WTC11 (cell line): Measurements from ENCODE around the gene HOXB3. TPM values are rescaled to one million over a fixed set of nuclear protein-coding genes. Genes with fewer than 3 reads are reported as not detected.

ENCODE experiments used
- ATAC-seq: fragments of 200-7000 bp; cut with Tn5 transposase; 2 replicates; pipeline ENCODE4 v1.10.0; 2021; ENCODE audit warnings: mild to moderate bottlenecking, moderate library complexity
- CTCF ChIA-PET: fragments of 300-600 bp; sonication (Branson Sonifier 250); formaldehyde crosslinking; loops from one replicate; lab custom pipeline; 2021; ENCODE audit warnings: antibody characterized with exemption; lab: Charles Lee
- POLR2A ChIA-PET: fragments of 350-600 bp; sonication (Branson Sonifier 250); formaldehyde crosslinking; loops from one replicate; lab custom pipeline; 2021; ENCODE audit warnings: antibody characterized with exemption; lab: Charles Lee
- DNase-seq: peaks from one replicate; pipeline ENCODE4 v3.0.0; 2021; ENCODE audit warnings: low spot score
- H3K27ac Mint-ChIP-seq: 2 replicates; pipeline ENCODE4 v1.8.0; 2021; ENCODE audit warnings: mixed read lengths
- H3K27me3 Mint-ChIP-seq: 2 replicates; pipeline ENCODE4 v1.8.0; 2021; ENCODE audit warnings: low read depth, mild to moderate bottlenecking, moderate library complexity, mixed read lengths
- H3K36me3 Mint-ChIP-seq: 2 replicates; pipeline ENCODE4 v1.8.0; 2021; ENCODE audit warnings: mixed read lengths
- H3K4me1 Mint-ChIP-seq: 2 replicates; pipeline ENCODE4 v1.8.0; 2022; ENCODE audit warnings: mixed read lengths
- H3K4me3 Mint-ChIP-seq: 2 replicates; pipeline ENCODE4 v1.8.0; 2021; ENCODE audit warnings: mild to moderate bottlenecking, moderate library complexity, mixed read lengths
- H3K9me3 Mint-ChIP-seq: 2 replicates; pipeline ENCODE4 v1.8.0; 2021; ENCODE audit warnings: mixed read lengths
- CBFB ChIP-seq: sonication (generic); formaldehyde crosslinking; IDR thresholded peaks from 2 replicates; pipeline ENCODE4 v1.8.1; 2022; ENCODE audit warnings: mild to moderate bottlenecking, low read depth, missing genetic modification reagents
- CREB1 ChIP-seq: sonication (generic); formaldehyde crosslinking; IDR thresholded peaks from 2 replicates; pipeline ENCODE4 v1.8.0; 2023; ENCODE audit warnings: mild to moderate bottlenecking, missing genetic modification reagents
- ESRRA ChIP-seq: sonication (generic); formaldehyde crosslinking; IDR thresholded peaks from 2 replicates; pipeline ENCODE4 v1.8.1; 2022; ENCODE audit warnings: mild to moderate bottlenecking, missing genetic modification reagents, borderline replicate concordance
- GABPB1 ChIP-seq: sonication (generic); formaldehyde crosslinking; IDR thresholded peaks from 2 replicates; pipeline ENCODE4 v1.8.1; 2023; ENCODE audit warnings: mild to moderate bottlenecking, missing genetic modification reagents
- KAT7 ChIP-seq: sonication (generic); formaldehyde crosslinking; IDR thresholded peaks from 2 replicates; pipeline ENCODE4 v1.8.1; 2023; ENCODE audit warnings: missing genetic modification reagents, mild to moderate bottlenecking, borderline replicate concordance
- PRRX2 ChIP-seq: fragments of 250-450 bp; sonication (Bioruptor Pico); IDR thresholded peaks from 2 replicates; pipeline ENCODE4 v1.8.0; 2021; ENCODE audit warnings: mild to moderate bottlenecking
- RORB ChIP-seq: fragments of 250-450 bp; sonication (Bioruptor Pico); IDR thresholded peaks from 2 replicates; pipeline ENCODE4 v1.9.0; 2021; ENCODE audit warnings: mild to moderate bottlenecking
- ZBTB21 ChIP-seq: sonication (generic); formaldehyde crosslinking; IDR thresholded peaks from 2 replicates; pipeline ENCODE4 v1.8.1; 2023; ENCODE audit warnings: mild to moderate bottlenecking, missing genetic modification reagents, borderline replicate concordance
- ZNF121 ChIP-seq: sonication (generic); formaldehyde crosslinking; IDR thresholded peaks from 2 replicates; pipeline ENCODE4 v1.8.0; 2023; ENCODE audit warnings: missing genetic modification reagents
- ZNF423 ChIP-seq: fragments of 250-450 bp; sonication (Bioruptor Pico); IDR thresholded peaks from 2 replicates; pipeline ENCODE4 v2.1.2; 2022; ENCODE audit warnings: mild to moderate bottlenecking, moderate library complexity
- total RNA-seq: library from RNA; stranded (reverse); gene quantifications from 3 replicates; pipeline ENCODE4 v1.2.3, GENCODE V29; 2021
- TF ChIP-seq, protein P1 (sequence below): sonication (generic); formaldehyde crosslinking; IDR thresholded peaks from 2 replicates; pipeline ENCODE4 v1.8.0; 2023; ENCODE audit warnings: missing genetic modification reagents, mild to moderate bottlenecking, borderline replicate concordance
- TF ChIP-seq, protein P2 (sequence below): sonication (generic); formaldehyde crosslinking; IDR thresholded peaks from 2 replicates; pipeline ENCODE4 v1.8.0; 2023; ENCODE audit warnings: mild to moderate bottlenecking, missing genetic modification reagents
- TF ChIP-seq, protein P3 (sequence below): fragments of 250-450 bp; sonication (Bioruptor Pico); IDR thresholded peaks from 2 replicates; pipeline ENCODE4 v1.9.0; 2021; ENCODE audit warnings: moderate library complexity, mild to moderate bottlenecking, inconsistent platforms, borderline replicate concordance
- TF ChIP-seq, protein P4 (sequence below): fragments of 250-450 bp; sonication (Bioruptor Pico); IDR thresholded peaks from 2 replicates; pipeline ENCODE4 v1.9.0; 2021; ENCODE audit warnings: mild to moderate bottlenecking
- TF ChIP-seq, protein P5 (sequence below): sonication (generic); formaldehyde crosslinking; IDR thresholded peaks from 2 replicates; pipeline ENCODE4 v1.8.1; 2023; ENCODE audit warnings: mild to moderate bottlenecking, missing genetic modification reagents
- TF ChIP-seq, protein P6 (sequence below): sonication (generic); formaldehyde crosslinking; IDR thresholded peaks from 2 replicates; pipeline ENCODE4 v1.8.0; 2023; ENCODE audit warnings: missing genetic modification reagents

Gene HOXB3
- total RNA-seq, 1 experiment from 2014 or later, result 0.09 TPM

DNA sequence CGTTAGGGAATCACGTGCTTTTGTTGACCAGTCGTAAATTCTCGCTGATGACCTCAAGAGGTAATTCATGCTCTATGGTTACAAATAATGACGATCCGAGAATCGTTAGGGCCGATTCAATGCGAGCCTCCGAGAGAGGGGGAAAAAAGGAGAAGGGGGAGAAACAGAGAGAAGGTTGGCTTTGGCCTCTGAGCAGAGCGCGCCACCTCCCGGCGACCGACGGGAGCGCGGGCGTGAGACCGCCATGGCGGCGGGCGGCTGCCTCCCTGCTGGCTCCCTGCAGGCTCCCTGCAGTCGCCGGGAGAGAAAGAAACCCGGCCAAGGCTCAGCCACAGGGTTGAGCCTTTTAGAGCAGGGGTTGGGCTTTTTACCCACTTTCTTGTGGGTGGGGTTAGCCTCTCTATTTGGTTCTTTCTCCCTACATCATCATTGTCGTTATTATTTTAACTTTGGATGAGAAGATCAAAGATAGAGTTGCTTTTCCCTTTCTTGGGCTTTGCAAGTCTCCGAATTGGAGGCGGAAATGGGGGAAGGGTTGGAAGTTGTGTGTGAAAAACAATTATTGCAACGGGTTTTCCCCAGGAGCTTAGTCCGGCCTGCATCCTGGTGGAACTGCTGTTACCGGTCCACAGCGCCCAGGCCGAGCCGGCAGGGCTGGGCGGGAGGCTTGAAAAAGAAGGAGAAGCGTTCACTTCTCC lies 3.9 kb upstream of the HOXB3 start (continued):
- TF ChIP-seq, protein P1, sequence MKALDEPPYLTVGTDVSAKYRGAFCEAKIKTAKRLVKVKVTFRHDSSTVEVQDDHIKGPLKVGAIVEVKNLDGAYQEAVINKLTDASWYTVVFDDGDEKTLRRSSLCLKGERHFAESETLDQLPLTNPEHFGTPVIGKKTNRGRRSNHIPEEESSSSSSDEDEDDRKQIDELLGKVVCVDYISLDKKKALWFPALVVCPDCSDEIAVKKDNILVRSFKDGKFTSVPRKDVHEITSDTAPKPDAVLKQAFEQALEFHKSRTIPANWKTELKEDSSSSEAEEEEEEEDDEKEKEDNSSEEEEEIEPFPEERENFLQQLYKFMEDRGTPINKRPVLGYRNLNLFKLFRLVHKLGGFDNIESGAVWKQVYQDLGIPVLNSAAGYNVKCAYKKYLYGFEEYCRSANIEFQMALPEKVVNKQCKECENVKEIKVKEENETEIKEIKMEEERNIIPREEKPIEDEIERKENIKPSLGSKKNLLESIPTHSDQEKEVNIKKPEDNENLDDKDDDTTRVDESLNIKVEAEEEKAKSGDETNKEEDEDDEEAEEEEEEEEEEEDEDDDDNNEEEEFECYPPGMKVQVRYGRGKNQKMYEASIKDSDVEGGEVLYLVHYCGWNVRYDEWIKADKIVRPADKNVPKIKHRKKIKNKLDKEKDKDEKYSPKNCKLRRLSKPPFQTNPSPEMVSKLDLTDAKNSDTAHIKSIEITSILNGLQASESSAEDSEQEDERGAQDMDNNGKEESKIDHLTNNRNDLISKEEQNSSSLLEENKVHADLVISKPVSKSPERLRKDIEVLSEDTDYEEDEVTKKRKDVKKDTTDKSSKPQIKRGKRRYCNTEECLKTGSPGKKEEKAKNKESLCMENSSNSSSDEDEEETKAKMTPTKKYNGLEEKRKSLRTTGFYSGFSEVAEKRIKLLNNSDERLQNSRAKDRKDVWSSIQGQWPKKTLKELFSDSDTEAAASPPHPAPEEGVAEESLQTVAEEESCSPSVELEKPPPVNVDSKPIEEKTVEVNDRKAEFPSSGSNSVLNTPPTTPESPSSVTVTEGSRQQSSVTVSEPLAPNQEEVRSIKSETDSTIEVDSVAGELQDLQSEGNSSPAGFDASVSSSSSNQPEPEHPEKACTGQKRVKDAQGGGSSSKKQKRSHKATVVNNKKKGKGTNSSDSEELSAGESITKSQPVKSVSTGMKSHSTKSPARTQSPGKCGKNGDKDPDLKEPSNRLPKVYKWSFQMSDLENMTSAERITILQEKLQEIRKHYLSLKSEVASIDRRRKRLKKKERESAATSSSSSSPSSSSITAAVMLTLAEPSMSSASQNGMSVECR, result no peak

DNA sequence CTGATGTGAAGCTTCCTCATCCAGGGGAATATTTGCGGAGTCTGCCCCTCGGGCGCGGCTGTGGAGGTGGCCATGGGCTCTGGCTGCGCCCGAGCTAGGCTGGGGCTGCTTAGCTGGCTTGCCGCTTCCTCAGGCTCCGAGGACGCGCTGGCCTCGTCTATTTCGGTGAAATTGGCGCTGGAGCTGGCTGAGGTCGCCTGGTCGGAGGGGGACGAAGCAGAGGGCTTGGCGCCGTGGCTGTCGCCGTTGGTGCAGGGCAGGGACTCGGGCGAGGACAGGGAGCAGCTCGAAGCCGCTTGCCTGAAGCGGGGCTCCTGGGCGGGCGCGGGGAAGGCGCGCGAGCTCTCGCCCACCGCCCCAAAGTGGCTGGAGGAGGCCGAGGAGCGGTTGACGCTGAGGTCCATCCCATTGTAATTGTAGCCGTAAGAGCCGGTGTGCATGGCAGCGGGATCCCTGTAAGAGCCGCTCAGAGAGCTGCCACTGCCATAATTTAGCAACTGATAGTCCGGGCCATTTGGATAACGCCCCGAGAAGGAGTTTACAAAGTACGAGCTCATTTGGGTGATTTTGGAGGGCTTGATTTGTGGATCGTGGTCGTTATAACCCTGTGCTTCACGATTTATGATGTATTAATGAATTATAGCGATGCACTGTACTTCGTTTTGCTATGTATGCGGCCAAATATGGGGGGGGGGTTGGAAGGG lies 3.2 kb upstream of the HOXB3 start, which contains the start of gene HOXB5:
TSS of gene HOXB5 (minus strand) at position 654 of the 704 bp plus-strand sequence. CDS start at position 557, 97 bp downstream.
- Mint-ChIP-seq H3K4me1 (peaks cover 55% of the 10 kb centered on the region), H3K27me3 (peaks cover 100% of the 10 kb centered on the region; the same call in 1 of the 2 replicates), H3K9me3 (no peaks in the 10 kb centered on the region)
- DNase-seq, result no peak
- CTCF ChIA-PET, result interaction anchor here (0.6 to 2.5 kb wide), 34 partner anchors 9 to 377 kb away, joined by 3 to 15 read pairs (median 5); partner anchors contain the start of genes HOXB7 and HOXB8
- no peak for TF ChIP-seq GABPB1 (CRISPR knock-in tag)
- TF ChIP-seq, all 79 proteins: peak for 0
- POLR2A ChIA-PET, result interaction anchor here (1.0 kb wide), 1 partner anchor 215 kb away, joined by 3 read pairs; no protein-coding TSS in a partner anchor
- ATAC-seq, result no peak; the same call in 1 of the 2 replicates
- peak within 1 kb of the TSS; percentile 50 for H3K4me3 Mint-ChIP-seq
- peaks cover 2% of the 10 kb centered on the region; the same call in 1 of the 2 replicates for H3K36me3 Mint-ChIP-seq
- no peak within 1 kb of the TSS for H3K27ac Mint-ChIP-seq

DNA sequence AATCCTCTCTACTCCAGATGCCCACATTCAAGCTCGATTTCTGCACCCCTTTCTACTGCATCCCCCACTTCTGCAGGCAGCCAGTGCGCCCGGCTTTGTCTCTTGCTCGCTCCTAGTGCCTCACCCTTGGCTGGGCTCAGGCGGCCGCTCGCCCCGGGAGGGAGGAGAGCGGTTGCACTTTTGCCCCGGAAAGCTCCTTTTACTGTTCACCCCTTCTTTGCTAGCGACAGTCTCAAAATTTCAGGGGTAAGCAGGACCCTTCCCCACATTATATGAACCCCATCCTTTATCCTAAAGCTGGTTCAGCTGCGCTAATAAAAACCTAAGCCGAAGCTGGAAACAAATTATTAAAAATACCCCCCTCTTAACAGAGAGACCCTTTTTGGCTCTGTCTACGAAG lies 2.5 kb upstream of the HOXB3 start:
- no peak overlapping the region for H3K27ac Mint-ChIP-seq
- H3K27me3 Mint-ChIP-seq, result peaks cover 100% of the 10 kb centered on the region; the same call in 1 of the 2 replicates
- ATAC-seq (no peak), DNase-seq (no peak)
- ChIA-PET POLR2A (interaction anchor here (1.0 kb wide), 1 partner anchor 214 kb away, joined by 3 read pairs; no protein-coding TSS in a partner anchor), CTCF (interaction anchor here (0.7 to 2.5 kb wide), 31 partner anchors 8 to 377 kb away, joined by 3 to 15 read pairs (median 5); partner anchors contain the start of genes HOXB7 and HOXB8)
- H3K4me3 Mint-ChIP-seq, result no peak overlapping the region
- H3K9me3 Mint-ChIP-seq, result no peaks in the 10 kb centered on the region
- H3K4me1 Mint-ChIP-seq, result peaks cover 49% of the 10 kb centered on the region
- TF ChIP-seq CBFB (CRISPR knock-in tag) (no peak), ZNF423 (CRISPR knock-in tag) (no peak), KAT7 (no peak), ZBTB21 (CRISPR knock-in tag) (no peak), RORB (no peak), ZNF121 (no peak), PRRX2 (CRISPR knock-in tag) (no peak), CREB1 (CRISPR knock-in tag) (no peak), ESRRA (no peak)
- TF ChIP-seq, protein P2, sequence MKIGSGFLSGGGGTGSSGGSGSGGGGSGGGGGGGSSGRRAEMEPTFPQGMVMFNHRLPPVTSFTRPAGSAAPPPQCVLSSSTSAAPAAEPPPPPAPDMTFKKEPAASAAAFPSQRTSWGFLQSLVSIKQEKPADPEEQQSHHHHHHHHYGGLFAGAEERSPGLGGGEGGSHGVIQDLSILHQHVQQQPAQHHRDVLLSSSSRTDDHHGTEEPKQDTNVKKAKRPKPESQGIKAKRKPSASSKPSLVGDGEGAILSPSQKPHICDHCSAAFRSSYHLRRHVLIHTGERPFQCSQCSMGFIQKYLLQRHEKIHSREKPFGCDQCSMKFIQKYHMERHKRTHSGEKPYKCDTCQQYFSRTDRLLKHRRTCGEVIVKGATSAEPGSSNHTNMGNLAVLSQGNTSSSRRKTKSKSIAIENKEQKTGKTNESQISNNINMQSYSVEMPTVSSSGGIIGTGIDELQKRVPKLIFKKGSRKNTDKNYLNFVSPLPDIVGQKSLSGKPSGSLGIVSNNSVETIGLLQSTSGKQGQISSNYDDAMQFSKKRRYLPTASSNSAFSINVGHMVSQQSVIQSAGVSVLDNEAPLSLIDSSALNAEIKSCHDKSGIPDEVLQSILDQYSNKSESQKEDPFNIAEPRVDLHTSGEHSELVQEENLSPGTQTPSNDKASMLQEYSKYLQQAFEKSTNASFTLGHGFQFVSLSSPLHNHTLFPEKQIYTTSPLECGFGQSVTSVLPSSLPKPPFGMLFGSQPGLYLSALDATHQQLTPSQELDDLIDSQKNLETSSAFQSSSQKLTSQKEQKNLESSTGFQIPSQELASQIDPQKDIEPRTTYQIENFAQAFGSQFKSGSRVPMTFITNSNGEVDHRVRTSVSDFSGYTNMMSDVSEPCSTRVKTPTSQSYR (CRISPR knock-in tag), result no peak
- TF ChIP-seq, protein P3, sequence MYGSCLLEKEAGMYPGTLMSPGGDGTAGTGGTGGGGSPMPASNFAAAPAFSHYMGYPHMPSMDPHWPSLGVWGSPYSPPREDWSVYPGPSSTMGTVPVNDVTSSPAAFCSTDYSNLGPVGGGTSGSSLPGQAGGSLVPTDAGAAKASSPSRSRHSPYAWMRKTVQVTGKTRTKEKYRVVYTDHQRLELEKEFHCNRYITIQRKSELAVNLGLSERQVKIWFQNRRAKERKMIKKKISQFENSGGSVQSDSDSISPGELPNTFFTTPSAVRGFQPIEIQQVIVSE, result no peak
- TF ChIP-seq, protein P4, sequence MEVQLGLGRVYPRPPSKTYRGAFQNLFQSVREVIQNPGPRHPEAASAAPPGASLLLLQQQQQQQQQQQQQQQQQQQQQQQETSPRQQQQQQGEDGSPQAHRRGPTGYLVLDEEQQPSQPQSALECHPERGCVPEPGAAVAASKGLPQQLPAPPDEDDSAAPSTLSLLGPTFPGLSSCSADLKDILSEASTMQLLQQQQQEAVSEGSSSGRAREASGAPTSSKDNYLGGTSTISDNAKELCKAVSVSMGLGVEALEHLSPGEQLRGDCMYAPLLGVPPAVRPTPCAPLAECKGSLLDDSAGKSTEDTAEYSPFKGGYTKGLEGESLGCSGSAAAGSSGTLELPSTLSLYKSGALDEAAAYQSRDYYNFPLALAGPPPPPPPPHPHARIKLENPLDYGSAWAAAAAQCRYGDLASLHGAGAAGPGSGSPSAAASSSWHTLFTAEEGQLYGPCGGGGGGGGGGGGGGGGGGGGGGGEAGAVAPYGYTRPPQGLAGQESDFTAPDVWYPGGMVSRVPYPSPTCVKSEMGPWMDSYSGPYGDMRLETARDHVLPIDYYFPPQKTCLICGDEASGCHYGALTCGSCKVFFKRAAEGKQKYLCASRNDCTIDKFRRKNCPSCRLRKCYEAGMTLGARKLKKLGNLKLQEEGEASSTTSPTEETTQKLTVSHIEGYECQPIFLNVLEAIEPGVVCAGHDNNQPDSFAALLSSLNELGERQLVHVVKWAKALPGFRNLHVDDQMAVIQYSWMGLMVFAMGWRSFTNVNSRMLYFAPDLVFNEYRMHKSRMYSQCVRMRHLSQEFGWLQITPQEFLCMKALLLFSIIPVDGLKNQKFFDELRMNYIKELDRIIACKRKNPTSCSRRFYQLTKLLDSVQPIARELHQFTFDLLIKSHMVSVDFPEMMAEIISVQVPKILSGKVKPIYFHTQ (CRISPR knock-in tag), result no peak
- TF ChIP-seq, protein P5, sequence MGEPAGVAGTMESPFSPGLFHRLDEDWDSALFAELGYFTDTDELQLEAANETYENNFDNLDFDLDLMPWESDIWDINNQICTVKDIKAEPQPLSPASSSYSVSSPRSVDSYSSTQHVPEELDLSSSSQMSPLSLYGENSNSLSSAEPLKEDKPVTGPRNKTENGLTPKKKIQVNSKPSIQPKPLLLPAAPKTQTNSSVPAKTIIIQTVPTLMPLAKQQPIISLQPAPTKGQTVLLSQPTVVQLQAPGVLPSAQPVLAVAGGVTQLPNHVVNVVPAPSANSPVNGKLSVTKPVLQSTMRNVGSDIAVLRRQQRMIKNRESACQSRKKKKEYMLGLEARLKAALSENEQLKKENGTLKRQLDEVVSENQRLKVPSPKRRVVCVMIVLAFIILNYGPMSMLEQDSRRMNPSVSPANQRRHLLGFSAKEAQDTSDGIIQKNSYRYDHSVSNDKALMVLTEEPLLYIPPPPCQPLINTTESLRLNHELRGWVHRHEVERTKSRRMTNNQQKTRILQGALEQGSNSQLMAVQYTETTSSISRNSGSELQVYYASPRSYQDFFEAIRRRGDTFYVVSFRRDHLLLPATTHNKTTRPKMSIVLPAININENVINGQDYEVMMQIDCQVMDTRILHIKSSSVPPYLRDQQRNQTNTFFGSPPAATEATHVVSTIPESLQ (CRISPR knock-in tag), result no peak
- TF ChIP-seq, protein P6, sequence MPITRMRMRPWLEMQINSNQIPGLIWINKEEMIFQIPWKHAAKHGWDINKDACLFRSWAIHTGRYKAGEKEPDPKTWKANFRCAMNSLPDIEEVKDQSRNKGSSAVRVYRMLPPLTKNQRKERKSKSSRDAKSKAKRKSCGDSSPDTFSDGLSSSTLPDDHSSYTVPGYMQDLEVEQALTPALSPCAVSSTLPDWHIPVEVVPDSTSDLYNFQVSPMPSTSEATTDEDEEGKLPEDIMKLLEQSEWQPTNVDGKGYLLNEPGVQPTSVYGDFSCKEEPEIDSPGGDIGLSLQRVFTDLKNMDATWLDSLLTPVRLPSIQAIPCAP (CRISPR knock-in tag), result no peak
- peaks cover 2% of the 10 kb centered on the region; the same call in 1 of the 2 replicates for H3K36me3 Mint-ChIP-seq
